OCI-LY7 (cell line): ENCODE measurements around the gene NF1. TPM values are rescaled to one million over a fixed set of nuclear protein-coding genes. Genes with fewer than 3 reads are reported as not detected.

Source experiments
- BruUV-seq: library from RNA; stranded (reverse); fragments of 400-500 nt; replicated peaks from 2 replicates; lab custom pipeline; 2021; lab: Mats Ljungman, UMichigan
- CTCF ChIA-PET: fragments of 300-600 bp; sonication (Branson Sonifier 250); formaldehyde crosslinking; loops from one replicate; lab custom pipeline; 2022; ENCODE audit warnings: antibody characterized with exemption; ENCODE audit not compliant: unreplicated experiment; lab: Charles Lee
- POLR2A ChIA-PET: fragments of 300-600 bp; sonication (Branson Sonifier 250); formaldehyde crosslinking; loops from one replicate; lab custom pipeline; 2022; ENCODE audit warnings: antibody characterized with exemption; lab: Charles Lee
- DNase-seq: peaks from one replicate; pipeline ENCODE4 v3.0.0-alpha.2; 2015; ENCODE audit warnings: low spot score
- H2AFZ ChIP-seq: fragments of 200-600 bp; sonication (generic), shearing (Covaris generic); 2 replicates; pipeline ENCODE4 v1.6.1; 2014; ENCODE audit warnings: mild to moderate bottlenecking, antibody characterized with exemption, low read length, moderate library complexity
- H3K27ac ChIP-seq: fragments of 200-600 bp; sonication (generic); 2 replicates; pipeline ENCODE4 v1.5.1; 2014; ENCODE audit warnings: mixed run types, low read depth, mild to moderate bottlenecking, moderate library complexity, low read length, inconsistent platforms; ENCODE audit not compliant: poor library complexity, severe bottlenecking
- H3K36me3 ChIP-seq: fragments of 200-600 bp; sonication (generic); 2 replicates; pipeline ENCODE4 v1.6.1; 2014; ENCODE audit warnings: mild to moderate bottlenecking, antibody characterized with exemption, low read length, moderate library complexity, mixed read lengths; ENCODE audit not compliant: insufficient read depth
- H3K4me1 ChIP-seq: fragments of 200-600 bp; sonication (generic); 2 replicates; pipeline ENCODE4 v1.5.1; 2014; ENCODE audit warnings: mild to moderate bottlenecking, low read length; ENCODE audit not compliant: insufficient read depth, poor library complexity, severe bottlenecking
- H3K4me2 ChIP-seq: fragments of 200-600 bp; sonication (generic); 2 replicates; pipeline ENCODE4 v1.6.1; 2014; ENCODE audit warnings: mild to moderate bottlenecking, low read length
- H3K4me3 ChIP-seq: fragments of 200-600 bp; sonication (generic); 2 replicates; pipeline ENCODE4 v1.5.1; 2014; ENCODE audit warnings: mild to moderate bottlenecking, low read depth, low read length; ENCODE audit not compliant: poor library complexity, severe bottlenecking
- H3K79me2 ChIP-seq: fragments of 200-600 bp; sonication (generic); 2 replicates; pipeline ENCODE4 v1.6.1; 2016; ENCODE audit warnings: low read depth, mild to moderate bottlenecking, low read length, moderate library complexity, mixed read lengths; ENCODE audit not compliant: insufficient read depth
- H3K9me2 ChIP-seq: fragments of 200-600 bp; sonication (generic); 2 replicates; pipeline ENCODE4 v1.6.1; 2016; ENCODE audit warnings: mild to moderate bottlenecking, low read length, mixed read lengths; ENCODE audit not compliant: insufficient read depth
- H3K9me3 ChIP-seq: fragments of 200-600 bp; sonication (generic); 2 replicates; pipeline ENCODE4 v1.6.1; 2014; ENCODE audit warnings: mild to moderate bottlenecking, mixed run types, low read length, mixed read lengths
- H4K20me1 ChIP-seq: fragments of 200-600 bp; sonication (generic); 2 replicates; pipeline ENCODE4 v1.6.1; 2014; ENCODE audit warnings: mild to moderate bottlenecking, antibody characterized with exemption, low read length, moderate library complexity, mixed read lengths; ENCODE audit not compliant: insufficient read depth
- EZH2phosphoT487 ChIP-seq: fragments of 200-600 bp; sonication (generic); IDR thresholded peaks from 2 replicates; pipeline ENCODE4 v1.6.1; 2018; ENCODE audit warnings: low read depth, borderline replicate concordance, mild to moderate bottlenecking, mixed run types, antibody characterized with exemption, low read length, moderate library complexity, mixed read lengths
- intact Hi-C: fragments of 100-400 bp; cut with micrococcal nuclease; formaldehyde crosslinking; loops from one replicate; pipeline ENCODE4 v1.10.0; 2022; ENCODE audit not compliant: unreplicated experiment
- total RNA-seq, 2 experiments: library from RNA; depleted of rRNA in 1 of 2; stranded (reverse); fragments of >200 nt in 1 of 2; shearing (Covaris generic) in 1 of 2; gene quantifications; 2 replicates each; pipeline ENCODE4 v1.2.3, GENCODE V29; 2014 to 2022
- TF ChIP-seq, protein P1 (sequence below): fragments of 200-600 bp; sonication (generic); conservative IDR thresholded peaks from 2 replicates; pipeline ENCODE4 v1.5.1; 2014; ENCODE audit warnings: mild to moderate bottlenecking, antibody characterized with exemption, low read length, moderate library complexity, mixed read lengths

The NF1 gene
- total RNA-seq, 2 experiments from 2014 or later, result 38.7 to 64.8 TPM

DNA sequence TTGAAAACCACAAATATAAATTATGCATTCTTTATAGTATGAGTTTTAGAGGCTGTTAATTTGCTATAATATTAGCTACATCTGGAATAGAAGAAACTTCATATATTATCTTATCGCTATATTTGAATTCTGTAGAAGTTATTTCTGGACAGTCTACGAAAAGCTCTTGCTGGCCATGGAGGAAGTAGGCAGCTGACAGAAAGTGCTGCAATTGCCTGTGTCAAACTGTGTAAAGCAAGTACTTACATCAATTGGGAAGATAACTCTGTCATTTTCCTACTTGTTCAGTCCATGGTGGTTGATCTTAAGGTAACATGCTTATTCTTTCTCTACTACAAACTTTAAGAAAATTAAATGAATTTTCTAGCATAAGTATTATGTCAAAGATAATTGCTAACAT is 105.5 kb downstream of the NF1 start:
- CTCF ChIA-PET, result no interaction called here
- POLR2A ChIA-PET, result interaction anchor here (0.7 to 1.0 kb wide), 2 partner anchors 10 to 114 kb away, joined by 3 to 6 read pairs; no protein-coding TSS in a partner anchor
- Histone ChIP-seq H4K20me1 (no peaks in the 10 kb centered on the region), H3K4me3 (no peak overlapping the region), H2AFZ (no peak overlapping the region), H3K4me2 (no peak overlapping the region), H3K9me2 (no peaks in the 10 kb centered on the region), H3K27ac (no peak overlapping the region), H3K4me1 (peaks cover 18% of the 10 kb centered on the region), H3K9me3 (no peaks in the 10 kb centered on the region), H3K36me3 (no peaks in the 10 kb centered on the region), H3K79me2 (no peaks in the 10 kb centered on the region)
- TF ChIP-seq, protein P1, sequence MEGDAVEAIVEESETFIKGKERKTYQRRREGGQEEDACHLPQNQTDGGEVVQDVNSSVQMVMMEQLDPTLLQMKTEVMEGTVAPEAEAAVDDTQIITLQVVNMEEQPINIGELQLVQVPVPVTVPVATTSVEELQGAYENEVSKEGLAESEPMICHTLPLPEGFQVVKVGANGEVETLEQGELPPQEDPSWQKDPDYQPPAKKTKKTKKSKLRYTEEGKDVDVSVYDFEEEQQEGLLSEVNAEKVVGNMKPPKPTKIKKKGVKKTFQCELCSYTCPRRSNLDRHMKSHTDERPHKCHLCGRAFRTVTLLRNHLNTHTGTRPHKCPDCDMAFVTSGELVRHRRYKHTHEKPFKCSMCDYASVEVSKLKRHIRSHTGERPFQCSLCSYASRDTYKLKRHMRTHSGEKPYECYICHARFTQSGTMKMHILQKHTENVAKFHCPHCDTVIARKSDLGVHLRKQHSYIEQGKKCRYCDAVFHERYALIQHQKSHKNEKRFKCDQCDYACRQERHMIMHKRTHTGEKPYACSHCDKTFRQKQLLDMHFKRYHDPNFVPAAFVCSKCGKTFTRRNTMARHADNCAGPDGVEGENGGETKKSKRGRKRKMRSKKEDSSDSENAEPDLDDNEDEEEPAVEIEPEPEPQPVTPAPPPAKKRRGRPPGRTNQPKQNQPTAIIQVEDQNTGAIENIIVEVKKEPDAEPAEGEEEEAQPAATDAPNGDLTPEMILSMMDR, result no peak
- TF ChIP-seq EZH2phosphoT487, result no peak
- no TSS peak for BruUV-seq
- no peak for DNase-seq
- intact Hi-C loops, result no loop called here

DNA sequence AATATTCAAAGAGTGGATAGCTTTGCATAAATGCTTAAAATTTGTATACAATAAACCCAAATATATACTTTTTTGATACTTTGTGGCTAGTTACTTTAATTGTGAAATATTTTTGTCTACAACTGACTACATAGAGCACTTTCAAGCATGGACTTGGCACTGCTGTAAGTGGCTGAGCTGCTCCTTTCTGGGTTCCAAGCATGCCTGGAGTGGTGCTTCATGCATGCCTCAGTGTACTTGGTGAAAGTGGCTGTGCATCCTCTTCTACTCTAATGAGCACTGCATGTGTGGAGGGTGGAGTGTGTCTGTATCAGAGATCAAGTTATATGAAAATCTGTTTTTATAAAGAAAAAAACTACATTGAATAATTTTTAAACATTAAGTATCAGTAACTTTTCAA is 108.2 kb downstream of the NF1 start:
- H2AFZ ChIP-seq, result no peak overlapping the region
- no peak overlapping the region for H3K4me3 ChIP-seq
- peaks cover 10% of the 10 kb centered on the region; the same call in 1 of the 2 replicates for H3K36me3 ChIP-seq
- BruUV-seq, result no TSS peak
- POLR2A ChIA-PET, result no interaction called here
- no peaks in the 10 kb centered on the region for H4K20me1 ChIP-seq
- CTCF ChIA-PET, result no interaction called here
- no peaks in the 10 kb centered on the region for H3K79me2 ChIP-seq
- H3K9me2 ChIP-seq, result no peaks in the 10 kb centered on the region
- H3K4me2 ChIP-seq, result no peak overlapping the region
- TF ChIP-seq, protein P1, result no peak
- no peak for TF ChIP-seq EZH2phosphoT487
- H3K9me3 ChIP-seq, result no peaks in the 10 kb centered on the region
- H3K27ac ChIP-seq, result no peak overlapping the region
- intact Hi-C loops, result no loop called here
- H3K4me1 ChIP-seq, result peaks cover 18% of the 10 kb centered on the region
- no peak for DNase-seq

DNA sequence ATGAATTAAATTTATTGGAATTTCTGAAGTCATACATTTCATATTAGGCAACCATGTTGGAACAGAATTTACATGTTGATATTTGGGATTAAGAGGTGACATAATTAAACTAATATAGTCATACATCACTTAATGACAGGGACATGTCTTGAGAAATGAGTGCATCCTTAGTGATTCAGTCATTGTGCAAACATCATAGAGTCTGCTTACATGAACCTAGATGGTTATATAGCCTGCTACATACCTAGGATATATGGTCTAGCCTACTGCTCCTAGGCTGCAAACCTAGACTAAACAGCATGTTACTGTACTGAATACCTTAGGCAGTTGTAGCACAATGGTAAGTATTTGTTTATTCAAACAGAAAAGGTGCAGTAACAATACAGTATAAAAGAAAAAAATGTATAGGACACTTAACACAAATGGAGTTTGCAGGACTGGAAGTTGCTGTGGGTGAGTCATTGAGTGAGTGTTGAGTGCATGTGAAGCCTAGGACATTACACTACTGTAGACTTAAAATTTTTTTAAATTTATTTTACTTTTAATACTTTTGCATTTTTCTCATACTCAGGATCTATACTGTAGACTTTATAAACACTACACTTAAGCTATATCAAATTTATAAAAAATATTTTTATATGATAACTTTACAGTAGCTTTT is 116.7 kb downstream of the NF1 start:
- BruUV-seq, result no TSS peak
- ChIA-PET POLR2A (interaction anchor here (0.5 to 1.0 kb wide), 5 partner anchors 10 to 305 kb away, joined by 3 to 4 read pairs (median 3); no protein-coding TSS in a partner anchor), CTCF (no interaction called here)
- intact Hi-C loops, result no loop called here
- Histone ChIP-seq H3K9me3 (no peaks in the 10 kb centered on the region), H3K79me2 (no peaks in the 10 kb centered on the region), H2AFZ (no peak overlapping the region), H3K36me3 (peaks cover 4% of the 10 kb centered on the region; the same call in 1 of the 2 replicates), H3K4me2 (no peak overlapping the region), H3K27ac (no peak overlapping the region), H3K9me2 (no peaks in the 10 kb centered on the region), H3K4me3 (no peak overlapping the region), H3K4me1 (no peaks in the 10 kb centered on the region), H4K20me1 (no peaks in the 10 kb centered on the region)
- DNase-seq, result no peak
- no peak for TF ChIP-seq EZH2phosphoT487
- TF ChIP-seq, protein P1, result no peak
